ENCODE data around the gene MOGAT2. TPM values are rescaled to one million over a fixed set of nuclear protein-coding genes. Genes with fewer than 3 reads are reported as not detected.

The MOGAT2 gene
- total RNA-seq, 1 experiment from 2014 or later = 0.12 TPM

- Histone ChIP-seq H3K4me2 (ENCODE audit: low read length) (no peak overlapping the region), H3K9ac (ENCODE audit: low read length) (no peak overlapping the region), H3K9me2 (ENCODE audit: insufficient read depth) (no peaks in the 10 kb centered on the region), H3K27me3 (ENCODE audit: insufficient read depth, low read length) (no peaks in the 10 kb centered on the region), H3K4me1 (ENCODE audit: control insufficient read depth in 1 of 2, insufficient read depth in 2 of 2, low read length in 2 of 2) (peaks cover under 1 to 10% of the 10 kb centered on the region in 2 experiments; a peak in 2 of 4 replicates), H2AFZ (ENCODE audit: low read depth, low read length, poor library complexity, severe bottlenecking) (no peak overlapping the region), H3K79me2 (ENCODE audit: insufficient read depth, low read length) (no peaks in the 10 kb centered on the region), H3K36me3 (ENCODE audit: control insufficient read depth in 1 of 2, insufficient read depth in 2 of 2, low read length in 2 of 2) (no peaks in the 10 kb centered on the region), H3K27ac (ENCODE audit: low read depth, low read length) (no peak overlapping the region), H3K9me3 (ENCODE audit: control insufficient read depth in 1 of 2, insufficient read depth in 1 of 2, low read depth in 1 of 2, low read length in 2 of 2) (no peaks in the 10 kb centered on the region), H3K4me3 (replicated peaks in 1 of 2; ENCODE audit: low read depth in 1 of 2, low read length in 2 of 2) (no peak overlapping the region), H4K20me1 (ENCODE audit: insufficient read depth) (no peaks in the 10 kb centered on the region)
- intact Hi-C loops (cut with micrococcal nuclease) = no loop called here
- BruUV-seq (replicated peaks) = no TSS peak
- ChIA-PET CTCF (no interaction called here), POLR2A (no interaction called here), RAD21 (ENCODE audit: low non-redundant PET in 1 of 2, low total read pairs in 2 of 2, uncharacterized antibody in 2 of 2, unreplicated experiment in 2 of 2) (no interaction called here)
- no peak for DNase-seq (ENCODE audit: low read depth, low spot score)
- no peak for ATAC-seq
- TF ChIP-seq CTCF (IDR thresholded peaks at IDR 0.05 in 2 of 3, conservative IDR thresholded peaks at IDR 0.05 in 1 of 3; ENCODE audit: borderline replicate concordance in 1 of 3, insufficient read depth in 1 of 3, low read depth in 2 of 3, low read length in 2 of 3) = no peak
Measured at GRCh38 chr11:75700940-75701339, 16.7 kb upstream of the MOGAT2 start.

GRCh38 chr11:75703695-75704237 lies 13.9 kb upstream of the MOGAT2 start:
- no TSS peak for BruUV-seq (replicated peaks)
- POLR2A ChIA-PET = no interaction called here

More at GRCh38 chr11:75703695-75704237, 13.9 kb upstream of the MOGAT2 start:
- DNase-seq (ENCODE audit: low read depth, low spot score) (no peak), ATAC-seq (no peak)
- Histone ChIP-seq H3K4me3 (replicated peaks in 1 of 2; ENCODE audit: low read depth in 1 of 2, low read length in 2 of 2) (no peak overlapping the region), H3K9ac (ENCODE audit: low read length) (no peak overlapping the region), H3K36me3 (ENCODE audit: control insufficient read depth in 1 of 2, insufficient read depth in 2 of 2, low read length in 2 of 2) (no peaks in the 10 kb centered on the region), H3K4me2 (ENCODE audit: low read length) (no peak overlapping the region), H3K9me2 (ENCODE audit: insufficient read depth) (no peaks in the 10 kb centered on the region), H3K27ac (ENCODE audit: low read depth, low read length) (no peak overlapping the region), H2AFZ (ENCODE audit: low read depth, low read length, poor library complexity, severe bottlenecking) (no peak overlapping the region), H3K4me1 (ENCODE audit: control insufficient read depth in 1 of 2, insufficient read depth in 2 of 2, low read length in 2 of 2) (peaks cover 2 to 11% of the 10 kb centered on the region in 2 experiments; a peak in 2 of 4 replicates), H3K79me2 (ENCODE audit: insufficient read depth, low read length) (no peaks in the 10 kb centered on the region), H3K9me3 (ENCODE audit: control insufficient read depth in 1 of 2, insufficient read depth in 1 of 2, low read depth in 1 of 2, low read length in 2 of 2) (no peaks in the 10 kb centered on the region), H3K27me3 (ENCODE audit: insufficient read depth, low read length) (no peaks in the 10 kb centered on the region), H4K20me1 (ENCODE audit: insufficient read depth) (no peaks in the 10 kb centered on the region)
- TF ChIP-seq POLR2A (IDR thresholded peaks at IDR 0.05; ENCODE audit: borderline replicate concordance, extremely low read depth, insufficient read depth, insufficient read length) (no peak), CTCF (IDR thresholded peaks at IDR 0.05 in 2 of 3, conservative IDR thresholded peaks at IDR 0.05 in 1 of 3; ENCODE audit: borderline replicate concordance in 1 of 3, insufficient read depth in 1 of 3, low read depth in 2 of 3, low read length in 2 of 3) (no peak), RAD21 (IDR thresholded peaks at IDR 0.05; ENCODE audit: low read depth) (no peak), MAX (IDR thresholded peaks at IDR 0.05) (no peak), ZFX (IDR thresholded peaks at IDR 0.05) (no peak), JUND (IDR thresholded peaks at IDR 0.05) (no peak)
- intact Hi-C loops (cut with micrococcal nuclease) = no loop called here
- RAD21 ChIA-PET (ENCODE audit: low non-redundant PET in 1 of 2, low total read pairs in 2 of 2, uncharacterized antibody in 2 of 2, unreplicated experiment in 2 of 2) = no interaction called here
- CTCF ChIA-PET = no interaction called here
